Hypothalamus (tissue), 51 donors: ENCODE data around the gene ZNF133.

ENCODE experiments used
- DNase-seq, 51 donors: peaks; one replicate each; lab custom pipeline; 2025; lab: John Stamatoyannopoulos, UW

ZNF133 gene

DNA sequence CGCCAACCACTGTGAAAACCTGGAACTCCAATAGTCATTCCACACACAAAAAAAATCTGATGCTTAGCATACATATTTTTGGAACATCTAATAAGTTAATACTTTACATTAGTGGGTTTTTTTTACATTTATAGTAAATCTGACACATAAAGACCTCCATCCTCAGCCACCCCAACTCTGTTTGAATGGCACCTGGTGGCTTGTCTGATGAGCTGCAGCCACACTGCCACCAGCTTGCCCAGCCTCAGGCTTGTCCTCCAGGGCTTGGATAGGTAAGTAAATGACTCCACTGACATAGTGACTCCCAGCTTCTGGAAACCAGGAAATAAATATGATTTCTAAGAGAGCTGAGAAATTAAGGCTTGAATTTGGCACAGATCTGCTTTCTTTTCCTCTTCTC lies 71.5 kb downstream of the ZNF133 start:
- no peak for DNase-seq

DNA sequence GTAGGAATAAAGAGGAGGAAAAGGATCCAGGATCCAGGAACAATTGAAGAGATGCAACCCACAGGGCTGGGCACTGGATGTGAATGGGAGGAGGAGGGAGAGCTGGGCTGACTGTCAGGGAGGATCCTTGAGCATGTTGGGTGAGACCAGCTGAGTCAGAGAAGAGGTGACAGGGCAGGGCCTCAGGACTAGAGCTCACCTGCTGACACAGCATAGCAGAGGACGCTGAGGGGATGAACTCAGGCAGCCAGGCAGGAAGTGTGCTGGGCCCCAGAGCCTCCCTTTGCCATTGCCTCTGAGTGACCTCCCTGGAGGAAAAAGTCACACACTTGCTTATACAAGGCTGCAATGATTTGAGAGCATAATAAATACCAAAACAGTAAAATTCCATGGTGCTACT lies 72.3 kb downstream of the ZNF133 start:
- no peak for DNase-seq

DNA sequence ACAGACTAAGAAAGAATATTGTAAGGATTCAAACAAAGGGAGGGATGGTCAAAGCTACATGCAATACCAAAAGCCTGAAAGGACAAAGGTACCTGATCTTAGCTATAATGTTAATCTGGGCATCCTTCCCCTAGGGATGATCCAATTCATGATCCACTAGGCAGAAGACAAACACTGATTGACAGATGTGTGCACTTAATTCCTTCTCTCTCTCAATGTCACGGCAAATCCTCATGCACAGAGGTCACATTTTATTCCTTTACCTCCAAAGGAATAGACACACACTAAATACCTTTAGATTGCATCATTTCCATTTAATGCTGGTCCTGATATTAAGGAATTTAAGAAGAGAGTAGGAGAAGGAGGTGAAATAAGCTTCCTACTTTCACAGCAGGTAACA lies 73.4 kb downstream of the ZNF133 start:
- no peak for DNase-seq

DNA sequence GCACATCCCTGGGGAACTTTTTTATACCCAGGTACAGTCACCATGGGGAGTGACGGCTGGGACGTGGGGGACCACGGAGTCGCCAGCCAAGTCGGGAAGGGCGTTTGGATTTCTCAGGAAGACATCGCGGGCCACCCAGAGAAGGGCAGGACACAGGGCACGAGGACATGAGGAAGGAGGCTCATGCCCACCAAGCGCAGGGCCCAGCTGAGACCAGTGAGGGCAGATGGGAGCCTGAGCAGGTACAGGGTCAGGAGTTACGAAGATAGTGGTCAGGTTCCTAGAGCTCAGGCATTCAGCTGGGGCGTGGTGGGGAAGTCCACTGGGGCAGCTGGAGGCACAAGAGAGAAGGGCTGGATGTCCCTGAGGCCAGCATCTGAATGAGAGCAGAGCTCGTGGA lies 74.6 kb downstream of the ZNF133 start:
- DNase-seq = no peak

DNA sequence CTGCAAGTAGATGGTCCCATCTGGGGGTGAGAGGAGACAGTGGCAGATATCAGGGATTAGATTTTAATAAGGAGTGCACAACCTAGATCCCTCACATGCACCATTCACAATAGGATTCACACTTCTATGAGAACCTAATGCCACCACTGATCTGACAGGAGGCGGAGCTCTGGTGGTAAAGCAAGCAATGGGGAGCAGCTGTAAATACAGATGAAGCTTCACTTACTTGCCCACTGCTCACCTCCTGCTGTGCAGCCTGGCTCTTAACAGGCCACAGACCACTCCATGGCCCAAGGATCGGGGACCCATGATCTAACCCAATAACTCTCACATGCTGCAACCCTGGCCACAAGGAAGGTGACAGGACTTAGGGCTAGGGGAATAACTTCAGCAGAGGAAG lies 75.4 kb downstream of the ZNF133 start:
- DNase-seq = no peak

DNA sequence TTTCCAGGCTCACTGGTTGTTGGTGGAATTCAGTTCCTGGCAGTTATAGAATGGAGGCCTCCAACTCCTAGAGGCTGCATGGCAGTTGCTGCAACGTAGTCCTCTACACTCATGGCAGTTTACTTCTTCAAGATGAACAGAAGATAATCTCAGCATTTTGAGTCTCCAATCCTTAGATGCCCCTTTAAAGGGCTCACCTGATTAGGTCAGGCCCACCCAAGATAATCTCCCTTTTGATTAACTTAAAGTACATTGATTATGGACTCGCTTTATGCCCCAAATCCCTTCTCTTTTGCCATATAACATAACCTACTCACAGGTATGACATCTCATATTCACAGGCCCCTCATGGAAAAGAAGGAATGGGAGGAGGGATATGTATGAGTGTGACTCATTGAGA lies 76.4 kb downstream of the ZNF133 start:
- no peak for DNase-seq
